Coronary artery (tissue), 2 donors: ENCODE data around the gene GPR39.

Experiments
- DNase-seq: peaks from one replicate; pipeline ENCODE4 v3.0.0-alpha.2; 2017; ENCODE audit warnings: low spot score
- H3K27ac ChIP-seq, 2 donors: fragments of 200-600 bp; sonication (generic); one replicate each; pipeline ENCODE4 v1.5.1; 2016 to 2019
- H3K4me3 ChIP-seq: fragments of 200-600 bp; sonication (generic); 2 replicates; pipeline ENCODE4 v1.5.1; 2016; ENCODE audit warnings: mild to moderate bottlenecking, moderate library complexity
- CTCF ChIP-seq: fragments of 200-600 bp; sonication (generic); IDR thresholded peaks from one replicate; pipeline ENCODE4 v1.5.1; 2019; ENCODE audit warnings: antibody characterized with exemption

Gene GPR39

GRCh38 chr2:132659331-132659730 lies 242.7 kb downstream of the GPR39 start:
- no peak for DNase-seq
- Histone ChIP-seq H3K27ac (no peak overlapping the region), H3K4me3 (no peak overlapping the region)
- no peak for TF ChIP-seq CTCF

- H3K4me3 ChIP-seq: no peak overlapping the region
- H3K27ac ChIP-seq: no peak overlapping the region
- TF ChIP-seq CTCF: no peak
- no peak for DNase-seq
These were observed 246.1 kb downstream of the GPR39 start for GRCh38 chr2:132662732-132663131.

GRCh38 chr2:132664096-132664495 lies 247.5 kb downstream of the GPR39 start:
- Histone ChIP-seq H3K4me3 (no peak overlapping the region), H3K27ac (no peak overlapping the region)
- DNase-seq: no peak
- no peak for TF ChIP-seq CTCF

GRCh38 chr2:132665401-132666140 lies 249.0 kb downstream of the GPR39 start:
- no peak for TF ChIP-seq CTCF
- Histone ChIP-seq H3K4me3 (no peak overlapping the region), H3K27ac (no peak overlapping the region)
- no peak for DNase-seq

- Histone ChIP-seq H3K4me3 (no peak overlapping the region), H3K27ac (no peak overlapping the region)
- no peak for TF ChIP-seq CTCF
- no peak for DNase-seq
These were observed 251.1 kb downstream of the GPR39 start for GRCh38 chr2:132667706-132668105.

- TF ChIP-seq CTCF: no peak
- H3K27ac ChIP-seq: no peak overlapping the region
- H3K4me3 ChIP-seq: no peak overlapping the region
- DNase-seq: no peak
These were observed 251.7 kb downstream of the GPR39 start for GRCh38 chr2:132668189-132668823.
